ENCODE results near the gene FGF8. TPM values are rescaled to one million over a fixed set of nuclear protein-coding genes. Genes with fewer than 3 reads are reported as not detected.
A peak's percentile ranks its signal among the peaks of the same experiment; 100 is the strongest.

FGF8 gene
- total and polyA plus RNA-seq, 2 of the 8 experiments (the other 6 are each of a cell fraction or from before 2014, with no cell fraction given) = 1.1 to 3.9 TPM

GRCh38 chr10:101783736-101784118 is 7.8 kb upstream of the FGF8 start:
- H3K4ac ChIP-seq (replicated peaks; ENCODE audit: insufficient read length, low read depth, low read length) = no peak overlapping the region
- H3K56ac ChIP-seq (replicated peaks; ENCODE audit: insufficient read length, low read depth, low read length) = no peak overlapping the region
- H4K5ac ChIP-seq (ENCODE audit: insufficient read length, low read depth, low read length) = no peak overlapping the region
- peaks cover 10 to 26% (median 20%) of the 10 kb centered on the region in 4 experiments for H3K36me3 ChIP-seq (ENCODE audit: control insufficient read depth in 2 of 4, insufficient read depth in 4 of 4, low read length in 3 of 4)
- H4K20me1 ChIP-seq (replicated peaks in 1 of 2; ENCODE audit: control insufficient read depth in 1 of 2, insufficient read depth in 2 of 2, low read length in 2 of 2) = peaks cover 15 to 18% of the 10 kb centered on the region in 2 experiments
- H2BK120ac ChIP-seq (replicated peaks; ENCODE audit: low read depth, low read length) = no peak overlapping the region
- H4K91ac ChIP-seq (replicated peaks; ENCODE audit: insufficient read length, low read length) = no peak overlapping the region
- H2AFZ ChIP-seq (ENCODE audit: low read length) = peak overlapping the region; percentile 37; the same call in 1 of the 2 replicates
- no peaks in the 10 kb centered on the region for H3K9me3 ChIP-seq (ENCODE audit: insufficient read depth in 2 of 2, low read depth in 1 of 2, low read length in 1 of 2)
- H2BK5ac ChIP-seq (ENCODE audit: low read depth, low read length) = peak overlapping the region; percentile 53; the same call in 1 of the 2 replicates
- peak overlapping the region; percentile 84 to 91 (median 88) for H3K4me3 ChIP-seq (ENCODE audit: extremely low read depth in 1 of 4, insufficient read depth in 2 of 4, low read depth in 3 of 4, low read length in 4 of 4)
- ChIA-PET POLR2A (ENCODE audit: partially characterized antibody) (interaction anchor here (0.7 to 9.1 kb wide), 13 partner anchors 9 to 199 kb away, joined by 3 to 66 read pairs (median 5); partner anchors contain the start of gene OGA), CTCF (ENCODE audit: partially characterized antibody) (interaction anchor here (0.8 to 9.8 kb wide), 16 partner anchors 13 to 326 kb away, joined by 3 to 246 read pairs (median 4); partner anchors contain the start of genes DPCD and POLL)
- H3K9ac ChIP-seq (replicated peaks in 1 of 4; ENCODE audit: extremely low read depth in 1 of 4, low read depth in 3 of 4, low read length in 3 of 4) = peak overlapping the region; percentile 5 to 78 (median 66)
- FAIRE-seq (no peak), DNase-seq (ENCODE audit: low read depth in 1 of 2, low spot score in 2 of 2) (no peak)
- peaks cover 4 to 28% (median 18%) of the 10 kb centered on the region in 4 experiments for H3K4me1 ChIP-seq (replicated peaks in 1 of 4; ENCODE audit: control insufficient read depth in 3 of 4, insufficient read depth in 4 of 4, low read length in 3 of 4)
- H3K4me2 ChIP-seq (ENCODE audit: insufficient read depth in 1 of 2, low read depth in 2 of 2, low read length in 2 of 2) = peak overlapping the region; percentile 78 to 95
- H3K18ac ChIP-seq (ENCODE audit: extremely low read depth, low read length) = no peak overlapping the region
- 78% methylated on average over 10 of the region's 10 CpGs; no CpG with 5 or more reads in 1 of the 2 experiments for WGBS, 2 experiments (ENCODE audit: extremely low coverage in 1 of 2, insufficient coverage in 1 of 2, insufficient read length in 1 of 2, insufficient replicate concordance in 2 of 2, low coverage in 1 of 2, low lambda C conversion rate in 2 of 2, missing lambda C conversion rate in 1 of 2)
- peaks cover 7% of the 10 kb centered on the region for H3K79me1 ChIP-seq (ENCODE audit: low read depth, low read length)
- peaks cover 0 to 11% (median 7%) of the 10 kb centered on the region in 4 experiments; a peak in 5 of 7 replicates for H3K27me3 ChIP-seq (replicated peaks in 1 of 4; ENCODE audit: control insufficient read depth in 3 of 4, extremely low read depth in 1 of 4, insufficient read depth in 3 of 4, low read length in 3 of 4)
- no peak overlapping the region for H2BK20ac ChIP-seq (ENCODE audit: low read length)
- no peak overlapping the region for H2BK15ac ChIP-seq (ENCODE audit: low read length)
- H4K8ac ChIP-seq (ENCODE audit: extremely low read depth, insufficient read depth, low read length) = no peak overlapping the region
- no peak overlapping the region for H2BK12ac ChIP-seq (ENCODE audit: low read depth, low read length)
- H3K23me2 ChIP-seq (ENCODE audit: low read depth, low read length) = peaks cover 26% of the 10 kb centered on the region
- peaks cover 0 to 8% of the 10 kb centered on the region in 2 experiments; a peak in 1 of 4 replicates for H3K79me2 ChIP-seq (ENCODE audit: control insufficient read depth in 1 of 2, insufficient read depth in 2 of 2, low read length in 2 of 2)
- no peak for TF ChIP-seq CTBP2 (IDR thresholded peaks at IDR 0.05; ENCODE audit: borderline replicate concordance, insufficient read depth, insufficient read length, low read length)
- TF ChIP-seq NANOG (IDR thresholded peaks at IDR 0.05; ENCODE audit: insufficient read depth, low read depth, low read length, poor library complexity, severe bottlenecking) = no peak
- TF ChIP-seq FOSL1 (IDR thresholded peaks at IDR 0.05; ENCODE audit: insufficient read depth, low read depth, low read length) = no peak
- TF ChIP-seq EZH2 (IDR thresholded peaks at IDR 0.05; ENCODE audit: low read depth, low read length, severe bottlenecking) = no peak
- TF ChIP-seq RBBP5 (IDR thresholded peaks at IDR 0.05; ENCODE audit: borderline replicate concordance, low read depth, low read length) = no peak
- no peak for TF ChIP-seq TAF7 (optimal IDR thresholded peaks at IDR 0.05; ENCODE audit: borderline replicate concordance, low read depth, low read length)
- H3K23ac ChIP-seq (ENCODE audit: insufficient read length) = no peak overlapping the region
- no peak overlapping the region; the same call in 1 of the 2 replicates for H2AK5ac ChIP-seq (ENCODE audit: low read depth, low read length)
- H3K27ac ChIP-seq (ENCODE audit: low read depth, low read length) = no peak overlapping the region; the same call in 1 of the 2 replicates
- H3K14ac ChIP-seq (ENCODE audit: insufficient read length) = no peak overlapping the region

Measured in H1 (cell line).